Caco-2 (cell line): ENCODE measurements around the gene TWIST2. TPM values are rescaled to one million over a fixed set of nuclear protein-coding genes. Genes with fewer than 3 reads are reported as not detected.

Experiments
- BruUV-seq: library from RNA; stranded (reverse); fragments of 400-500 nt; replicated peaks from 2 replicates; lab custom pipeline; 2021; lab: Mats Ljungman, UMichigan
- CTCF ChIA-PET: fragments of 300-600 bp; sonication (Branson Sonifier 250); formaldehyde crosslinking; loops from one replicate; lab custom pipeline; 2022; ENCODE audit warnings: antibody characterized with exemption; lab: Charles Lee
- POLR2A ChIA-PET: fragments of 300-600 bp; sonication (Branson Sonifier 250); formaldehyde crosslinking; loops from one replicate; lab custom pipeline; 2022; ENCODE audit warnings: antibody characterized with exemption; lab: Charles Lee
- DNase-seq, 2 experiments: peaks; one replicate each; pipeline versions ENCODE4 v3.0.0 to v3.0.0-alpha.2; 2020 to 2022
- H3K27me3 ChIP-seq: replicated peaks from 2 replicates; pipeline ENCODE4 v1.6.0; 2011; ENCODE audit warnings: low read length; ENCODE audit not compliant: control insufficient read depth, insufficient read depth
- H3K36me3 ChIP-seq: 2 replicates; pipeline ENCODE4 v1.5.1; 2011; ENCODE audit warnings: low read length; ENCODE audit not compliant: control insufficient read depth, insufficient read depth
- H3K4me1 ChIP-seq: fragments of 250-450 bp; sonication (Bioruptor Pico); 2 replicates; pipeline ENCODE4 v1.5.1; 2020; ENCODE audit warnings: mild to moderate bottlenecking
- H3K4me3 ChIP-seq: 2 replicates; pipeline ENCODE4 v1.5.1; 2011; ENCODE audit warnings: low read depth, mild to moderate bottlenecking, control low read depth, low read length
- H3K9me3 ChIP-seq: fragments of 250-450 bp; sonication (Bioruptor Pico); 2 replicates; pipeline ENCODE4 v1.5.1; 2020; ENCODE audit warnings: mild to moderate bottlenecking, moderate library complexity
- H3K27ac Mint-ChIP-seq: one replicate; pipeline ENCODE4 v1.8.0; 2022; ENCODE audit warnings: mixed read lengths; ENCODE audit not compliant: unreplicated experiment
- H3K27me3 Mint-ChIP-seq: one replicate; pipeline ENCODE4 v1.8.0; 2022; ENCODE audit warnings: mixed read lengths; ENCODE audit not compliant: insufficient read depth, unreplicated experiment
- H3K36me3 Mint-ChIP-seq: one replicate; pipeline ENCODE4 v1.8.0; 2022; ENCODE audit warnings: mild to moderate bottlenecking, mixed read lengths; ENCODE audit not compliant: insufficient read depth, unreplicated experiment
- H3K4me1 Mint-ChIP-seq: one replicate; pipeline ENCODE4 v1.8.0; 2022; ENCODE audit warnings: low read depth, mixed read lengths; ENCODE audit not compliant: unreplicated experiment
- H3K4me3 Mint-ChIP-seq: one replicate; pipeline ENCODE4 v1.8.0; 2022; ENCODE audit warnings: mild to moderate bottlenecking, moderate library complexity, mixed read lengths; ENCODE audit not compliant: unreplicated experiment
- H3K9me3 Mint-ChIP-seq: one replicate; pipeline ENCODE4 v1.8.0; 2022; ENCODE audit warnings: mixed read lengths; ENCODE audit not compliant: unreplicated experiment
- CTCF ChIP-seq, 2 experiments: fragments of 200-600 bp in 1 of 2; IDR thresholded peaks; 1 replicate in 1 of 2; 2 replicates in 1 of 2; pipeline versions ENCODE4 v1.5.1 to v1.8.0; 2011 to 2022; ENCODE audit warnings: antibody characterized with exemption in 1 of 2, control low read depth in 1 of 2, inconsistent platforms in 1 of 2, low read depth in 1 of 2, low read length in 1 of 2, mild to moderate bottlenecking in 1 of 2, moderate library complexity in 1 of 2; ENCODE audit not compliant: insufficient read depth in 1 of 2, severe bottlenecking in 1 of 2, unreplicated experiment in 1 of 2
- intact Hi-C: fragments of 100-400 bp; cut with micrococcal nuclease; formaldehyde crosslinking; loops from one replicate; pipeline ENCODE4 v1.10.0; 2022; ENCODE audit not compliant: unreplicated experiment
- total RNA-seq: library from RNA; stranded (reverse); gene quantifications from 2 replicates; pipeline ENCODE4 v1.2.3, GENCODE V29; 2022

Gene TWIST2
- total RNA-seq, 1 experiment from 2014 or later = not detected

- Mint-ChIP-seq H3K9me3 (no peaks in the 10 kb centered on the region), H3K4me1 (no peaks in the 10 kb centered on the region), H3K27ac (no peak overlapping the region), H3K4me3 (no peak overlapping the region), H3K36me3 (no peaks in the 10 kb centered on the region), H3K27me3 (no peaks in the 10 kb centered on the region)
- Histone ChIP-seq H3K27me3 (no peaks in the 10 kb centered on the region), H3K4me1 (no peaks in the 10 kb centered on the region), H3K36me3 (no peaks in the 10 kb centered on the region), H3K9me3 (no peaks in the 10 kb centered on the region), H3K4me3 (no peak overlapping the region)
- DNase-seq = no peak
- intact Hi-C loops = no loop called here
- POLR2A ChIA-PET = no interaction called here
- no peak for TF ChIP-seq CTCF (IDR thresholded peaks at IDR 0.05; ENCODE audit: insufficient read depth in 1 of 2, low read depth in 1 of 2, low read length in 1 of 2, severe bottlenecking in 1 of 2, unreplicated experiment in 1 of 2)
- no TSS peak for BruUV-seq
- CTCF ChIA-PET = no interaction called here
Measured at GRCh38 chr2:238846378-238846627, 1.6 kb upstream of the TWIST2 start.

GRCh38 chr2:238846628-238847418 lies 1.1 kb upstream of the TWIST2 start:
- no TSS peak for BruUV-seq
- intact Hi-C loops = no loop called here
- POLR2A ChIA-PET = no interaction called here

GRCh38 chr2:238847419-238847801 lies 475 bp upstream of the TWIST2 start:
- no peaks in the 10 kb centered on the region for H3K9me3 Mint-ChIP-seq
- H3K36me3 ChIP-seq = no peaks in the 10 kb centered on the region
- no peak for TF ChIP-seq CTCF (IDR thresholded peaks at IDR 0.05; ENCODE audit: insufficient read depth in 1 of 2, low read depth in 1 of 2, low read length in 1 of 2, severe bottlenecking in 1 of 2, unreplicated experiment in 1 of 2)
- H3K4me3 ChIP-seq = no peak overlapping the region
- no peaks in the 10 kb centered on the region for H3K4me1 Mint-ChIP-seq
- POLR2A ChIA-PET = no interaction called here
- intact Hi-C loops = no loop called here
- H3K27ac Mint-ChIP-seq = no peak overlapping the region
- no peaks in the 10 kb centered on the region for H3K27me3 ChIP-seq
- no peaks in the 10 kb centered on the region for H3K4me1 ChIP-seq
- CTCF ChIA-PET = no interaction called here
- H3K4me3 Mint-ChIP-seq = no peak overlapping the region
- no peaks in the 10 kb centered on the region for H3K36me3 Mint-ChIP-seq
- H3K27me3 Mint-ChIP-seq = no peaks in the 10 kb centered on the region
- BruUV-seq = no TSS peak
- no peak for DNase-seq
- no peaks in the 10 kb centered on the region for H3K9me3 ChIP-seq

More at GRCh38 chr2:238846628-238847418, 1.1 kb upstream of the TWIST2 start:
- CTCF ChIA-PET = no interaction called here
- Histone ChIP-seq H3K36me3 (no peaks in the 10 kb centered on the region), H3K4me3 (no peak overlapping the region), H3K9me3 (no peaks in the 10 kb centered on the region), H3K4me1 (no peaks in the 10 kb centered on the region), H3K27me3 (no peaks in the 10 kb centered on the region)
- Mint-ChIP-seq H3K9me3 (no peaks in the 10 kb centered on the region), H3K36me3 (no peaks in the 10 kb centered on the region), H3K4me3 (no peak overlapping the region), H3K27me3 (no peaks in the 10 kb centered on the region), H3K4me1 (no peaks in the 10 kb centered on the region), H3K27ac (no peak overlapping the region)
- no peak for TF ChIP-seq CTCF (IDR thresholded peaks at IDR 0.05; ENCODE audit: insufficient read depth in 1 of 2, low read depth in 1 of 2, low read length in 1 of 2, severe bottlenecking in 1 of 2, unreplicated experiment in 1 of 2)
- no peak for DNase-seq
